Measurements from ENCODE around the gene SLC6A19.

DNA sequence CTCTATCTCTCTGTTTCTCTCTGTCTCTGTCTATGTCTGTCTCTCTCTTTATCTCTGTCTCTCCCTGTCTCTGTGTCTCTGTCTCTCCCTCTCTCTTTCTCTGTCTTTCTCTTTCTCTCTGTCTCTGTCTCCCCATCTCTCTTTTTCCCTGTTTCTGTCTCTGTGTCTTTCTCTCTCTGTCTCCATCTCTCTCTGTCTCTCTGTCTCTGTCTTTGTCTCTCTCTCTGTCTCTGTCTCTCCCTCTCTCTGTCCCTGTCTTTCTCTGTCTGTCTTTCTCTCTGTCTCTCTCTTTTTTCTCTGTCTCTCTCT, 2.1 kb upstream of the SLC6A19 start:
- TF ChIP-seq, protein P1, sequence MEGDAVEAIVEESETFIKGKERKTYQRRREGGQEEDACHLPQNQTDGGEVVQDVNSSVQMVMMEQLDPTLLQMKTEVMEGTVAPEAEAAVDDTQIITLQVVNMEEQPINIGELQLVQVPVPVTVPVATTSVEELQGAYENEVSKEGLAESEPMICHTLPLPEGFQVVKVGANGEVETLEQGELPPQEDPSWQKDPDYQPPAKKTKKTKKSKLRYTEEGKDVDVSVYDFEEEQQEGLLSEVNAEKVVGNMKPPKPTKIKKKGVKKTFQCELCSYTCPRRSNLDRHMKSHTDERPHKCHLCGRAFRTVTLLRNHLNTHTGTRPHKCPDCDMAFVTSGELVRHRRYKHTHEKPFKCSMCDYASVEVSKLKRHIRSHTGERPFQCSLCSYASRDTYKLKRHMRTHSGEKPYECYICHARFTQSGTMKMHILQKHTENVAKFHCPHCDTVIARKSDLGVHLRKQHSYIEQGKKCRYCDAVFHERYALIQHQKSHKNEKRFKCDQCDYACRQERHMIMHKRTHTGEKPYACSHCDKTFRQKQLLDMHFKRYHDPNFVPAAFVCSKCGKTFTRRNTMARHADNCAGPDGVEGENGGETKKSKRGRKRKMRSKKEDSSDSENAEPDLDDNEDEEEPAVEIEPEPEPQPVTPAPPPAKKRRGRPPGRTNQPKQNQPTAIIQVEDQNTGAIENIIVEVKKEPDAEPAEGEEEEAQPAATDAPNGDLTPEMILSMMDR (IDR thresholded peaks at IDR 0.05; ENCODE audit: low read depth, low read length, missing input control): no peak
- TF ChIP-seq, protein P2, sequence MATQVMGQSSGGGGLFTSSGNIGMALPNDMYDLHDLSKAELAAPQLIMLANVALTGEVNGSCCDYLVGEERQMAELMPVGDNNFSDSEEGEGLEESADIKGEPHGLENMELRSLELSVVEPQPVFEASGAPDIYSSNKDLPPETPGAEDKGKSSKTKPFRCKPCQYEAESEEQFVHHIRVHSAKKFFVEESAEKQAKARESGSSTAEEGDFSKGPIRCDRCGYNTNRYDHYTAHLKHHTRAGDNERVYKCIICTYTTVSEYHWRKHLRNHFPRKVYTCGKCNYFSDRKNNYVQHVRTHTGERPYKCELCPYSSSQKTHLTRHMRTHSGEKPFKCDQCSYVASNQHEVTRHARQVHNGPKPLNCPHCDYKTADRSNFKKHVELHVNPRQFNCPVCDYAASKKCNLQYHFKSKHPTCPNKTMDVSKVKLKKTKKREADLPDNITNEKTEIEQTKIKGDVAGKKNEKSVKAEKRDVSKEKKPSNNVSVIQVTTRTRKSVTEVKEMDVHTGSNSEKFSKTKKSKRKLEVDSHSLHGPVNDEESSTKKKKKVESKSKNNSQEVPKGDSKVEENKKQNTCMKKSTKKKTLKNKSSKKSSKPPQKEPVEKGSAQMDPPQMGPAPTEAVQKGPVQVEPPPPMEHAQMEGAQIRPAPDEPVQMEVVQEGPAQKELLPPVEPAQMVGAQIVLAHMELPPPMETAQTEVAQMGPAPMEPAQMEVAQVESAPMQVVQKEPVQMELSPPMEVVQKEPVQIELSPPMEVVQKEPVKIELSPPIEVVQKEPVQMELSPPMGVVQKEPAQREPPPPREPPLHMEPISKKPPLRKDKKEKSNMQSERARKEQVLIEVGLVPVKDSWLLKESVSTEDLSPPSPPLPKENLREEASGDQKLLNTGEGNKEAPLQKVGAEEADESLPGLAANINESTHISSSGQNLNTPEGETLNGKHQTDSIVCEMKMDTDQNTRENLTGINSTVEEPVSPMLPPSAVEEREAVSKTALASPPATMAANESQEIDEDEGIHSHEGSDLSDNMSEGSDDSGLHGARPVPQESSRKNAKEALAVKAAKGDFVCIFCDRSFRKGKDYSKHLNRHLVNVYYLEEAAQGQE (IDR thresholded peaks at IDR 0.05): no peak
- TF ChIP-seq SP1 (IDR thresholded peaks at IDR 0.05): no peak
- TF ChIP-seq JUND (IDR thresholded peaks at IDR 0.05): no peak
- no peak for TF ChIP-seq RAD21 (IDR thresholded peaks at IDR 0.05)
- TF ChIP-seq, protein P3, sequence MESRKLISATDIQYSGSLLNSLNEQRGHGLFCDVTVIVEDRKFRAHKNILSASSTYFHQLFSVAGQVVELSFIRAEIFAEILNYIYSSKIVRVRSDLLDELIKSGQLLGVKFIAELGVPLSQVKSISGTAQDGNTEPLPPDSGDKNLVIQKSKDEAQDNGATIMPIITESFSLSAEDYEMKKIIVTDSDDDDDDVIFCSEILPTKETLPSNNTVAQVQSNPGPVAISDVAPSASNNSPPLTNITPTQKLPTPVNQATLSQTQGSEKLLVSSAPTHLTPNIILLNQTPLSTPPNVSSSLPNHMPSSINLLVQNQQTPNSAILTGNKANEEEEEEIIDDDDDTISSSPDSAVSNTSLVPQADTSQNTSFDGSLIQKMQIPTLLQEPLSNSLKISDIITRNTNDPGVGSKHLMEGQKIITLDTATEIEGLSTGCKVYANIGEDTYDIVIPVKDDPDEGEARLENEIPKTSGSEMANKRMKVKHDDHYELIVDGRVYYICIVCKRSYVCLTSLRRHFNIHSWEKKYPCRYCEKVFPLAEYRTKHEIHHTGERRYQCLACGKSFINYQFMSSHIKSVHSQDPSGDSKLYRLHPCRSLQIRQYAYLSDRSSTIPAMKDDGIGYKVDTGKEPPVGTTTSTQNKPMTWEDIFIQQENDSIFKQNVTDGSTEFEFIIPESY (IDR thresholded peaks at IDR 0.05): no peak
- TF ChIP-seq TAF1 (conservative IDR thresholded peaks at IDR 0.05): no peak
- no peak for TF ChIP-seq YY1 (IDR thresholded peaks at IDR 0.05)
- no peak for TF ChIP-seq GABPA (IDR thresholded peaks at IDR 0.05 in 1 of 2, conservative IDR thresholded peaks at IDR 0.05 in 1 of 2)
- TF ChIP-seq, protein P4, sequence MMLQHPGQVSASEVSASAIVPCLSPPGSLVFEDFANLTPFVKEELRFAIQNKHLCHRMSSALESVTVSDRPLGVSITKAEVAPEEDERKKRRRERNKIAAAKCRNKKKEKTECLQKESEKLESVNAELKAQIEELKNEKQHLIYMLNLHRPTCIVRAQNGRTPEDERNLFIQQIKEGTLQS (IDR thresholded peaks at IDR 0.05): no peak
- TF ChIP-seq FOXA1 (IDR thresholded peaks at IDR 0.05): no peak
